Sigmoid colon (tissue), 4 donors: ENCODE results near the gene ALG13.

ENCODE experiments used
- CTCF ChIP-seq, 4 experiments: fragments of 450-650 bp in 3 of 4; fragments of 200-600 bp in 1 of 4; IDR thresholded peaks; one replicate each; pipeline ENCODE4 v1.5.1; 2016 to 2019; ENCODE audit warnings: antibody characterized with exemption in 4 of 4, mild to moderate bottlenecking in 3 of 4, moderate library complexity in 2 of 4
- POLR2A ChIP-seq, 2 donors: fragments of 450-650 bp; IDR thresholded peaks; one replicate each; pipeline ENCODE4 v1.6.1; 2016; ENCODE audit warnings: antibody characterized with exemption in 2 of 2, mild to moderate bottlenecking in 2 of 2, moderate library complexity in 2 of 2
- POLR2AphosphoS5 ChIP-seq, 4 donors: sonication (generic); formaldehyde crosslinking; IDR thresholded peaks; one replicate each; pipeline ENCODE4 v1.6.1; 2017; ENCODE audit warnings: antibody characterized with exemption in 4 of 4

- TF ChIP-seq POLR2AphosphoS5 (IDR thresholded peaks at IDR 0.05) (no peak), CTCF (IDR thresholded peaks at IDR 0.05) (no peak), POLR2A (IDR thresholded peaks at IDR 0.05) (no peak)
Measured at GRCh38 chrX:111728096-111728495, 47.1 kb downstream of the ALG13 start.
